GM18498 (cell line): ENCODE data around the gene C11orf97.

Experiments
- ATAC-seq: cut with Tn5 transposase; IDR thresholded peaks from one replicate; pipeline ENCODE4 v1.9.1; 2021; ENCODE audit warnings: mild to moderate bottlenecking, moderate library complexity; ENCODE audit not compliant: unreplicated experiment

Gene C11orf97

DNA sequence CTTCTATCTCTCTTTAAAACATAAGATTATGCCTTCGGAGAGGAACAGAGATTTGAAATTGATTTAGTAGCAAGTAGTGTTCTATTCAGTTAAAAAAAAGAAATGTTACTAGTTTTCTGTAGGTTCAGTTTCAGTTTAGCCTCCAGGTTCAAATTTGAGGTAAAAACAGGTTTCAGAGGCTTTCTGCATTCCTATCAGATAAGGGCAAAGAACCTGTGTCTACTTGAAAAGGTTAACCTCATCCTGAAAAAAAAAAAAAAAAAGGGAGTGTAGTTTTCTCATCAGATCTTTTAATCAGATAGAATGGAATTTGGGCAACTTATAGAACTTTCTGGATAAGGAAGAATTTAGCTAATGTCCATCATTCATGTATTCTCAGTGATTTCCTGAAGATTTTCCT is 12.1 kb downstream of the C11orf97 start:
- no peak for ATAC-seq

DNA sequence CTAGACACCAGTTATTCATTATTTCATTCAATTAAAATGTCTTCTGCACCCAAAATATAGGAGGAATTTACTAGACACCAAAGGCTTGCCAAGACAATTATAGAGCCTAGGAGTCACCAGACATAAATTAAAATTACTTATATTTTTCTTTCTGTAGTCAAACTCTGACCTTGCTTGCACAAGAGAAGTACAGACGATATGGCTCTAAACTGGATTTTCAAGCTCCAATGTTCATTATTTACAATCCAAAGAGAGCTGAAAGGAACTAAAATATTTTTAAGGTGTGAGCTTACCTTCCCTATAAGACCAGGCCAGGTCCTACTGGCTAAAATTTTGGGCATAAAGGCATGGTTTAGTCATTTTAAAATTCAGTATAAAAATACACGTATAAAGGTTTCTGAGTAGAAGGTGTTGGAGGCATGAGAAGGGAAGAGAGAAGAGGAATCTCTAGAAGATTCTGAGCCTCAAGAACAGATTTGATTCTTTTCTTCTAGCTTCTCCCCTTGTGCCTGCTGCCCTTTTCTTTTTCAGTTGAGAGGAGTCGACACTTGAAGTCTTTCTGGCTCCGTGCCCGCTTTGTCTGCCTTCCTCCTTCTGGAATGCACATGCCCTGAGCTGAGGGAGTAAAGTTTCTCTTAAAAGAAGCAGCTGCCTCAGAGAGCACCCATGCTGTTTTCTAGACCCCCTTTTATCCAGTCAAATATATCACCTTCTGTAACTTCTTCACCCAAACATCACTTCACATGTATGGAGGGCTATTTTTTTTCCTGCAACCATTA is 13.5 kb downstream of the C11orf97 start:
- no peak for ATAC-seq

DNA sequence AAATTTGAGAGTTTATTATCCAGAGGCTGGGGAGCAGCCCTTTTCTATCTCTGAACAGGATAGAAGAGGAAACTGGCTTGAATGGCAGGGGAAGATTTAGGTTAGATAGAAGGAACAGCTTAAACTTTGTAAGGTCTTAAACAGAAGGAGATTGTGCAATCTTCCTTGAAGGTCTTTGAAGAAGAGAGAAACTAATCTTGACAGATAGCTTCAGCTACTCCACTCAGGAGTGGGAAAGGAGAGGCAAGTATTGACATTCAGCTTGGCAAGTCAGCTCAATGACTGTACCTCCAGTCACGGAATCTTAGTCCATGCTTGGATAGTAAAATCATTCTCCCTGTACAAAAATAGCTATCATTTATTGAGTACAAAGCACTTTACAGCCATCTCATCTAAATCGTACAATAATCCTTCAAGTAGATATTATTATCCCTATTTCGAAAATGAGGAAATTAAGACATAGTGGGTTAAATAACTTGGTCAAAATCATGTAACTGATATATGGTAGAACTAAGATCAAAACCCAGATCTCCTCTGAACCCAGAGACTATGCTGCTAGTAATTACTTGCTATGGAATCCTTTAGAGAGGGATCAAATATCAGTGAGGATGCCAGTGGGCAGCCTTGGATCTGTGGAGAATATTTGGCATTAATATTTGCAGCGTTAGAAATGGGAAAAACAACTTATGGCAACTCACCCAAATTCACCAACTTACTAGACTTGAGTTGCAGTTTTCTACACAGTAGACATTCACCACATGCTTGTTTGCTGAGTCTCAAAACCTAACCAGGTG is 14.6 kb downstream of the C11orf97 start:
- ATAC-seq = no peak

DNA sequence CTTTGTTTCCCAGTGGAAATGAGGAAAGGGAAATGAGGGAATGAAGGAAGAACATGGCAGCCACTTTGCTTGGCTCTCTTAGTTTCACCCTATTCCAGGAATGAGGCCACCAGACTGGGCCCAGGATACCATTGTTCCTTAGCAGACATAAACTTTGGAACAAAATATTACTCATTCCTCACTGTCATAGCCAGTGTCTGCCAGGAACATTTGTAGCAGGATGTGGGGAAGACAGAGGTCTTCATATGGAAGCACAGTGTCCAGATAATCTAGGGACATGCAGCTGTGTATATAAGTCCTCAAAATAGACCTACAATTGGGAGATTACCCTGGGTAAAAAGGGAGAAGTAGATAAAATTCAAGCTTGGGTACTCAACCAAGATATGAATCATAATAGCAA is 16.3 kb downstream of the C11orf97 start:
- ATAC-seq = no peak

DNA sequence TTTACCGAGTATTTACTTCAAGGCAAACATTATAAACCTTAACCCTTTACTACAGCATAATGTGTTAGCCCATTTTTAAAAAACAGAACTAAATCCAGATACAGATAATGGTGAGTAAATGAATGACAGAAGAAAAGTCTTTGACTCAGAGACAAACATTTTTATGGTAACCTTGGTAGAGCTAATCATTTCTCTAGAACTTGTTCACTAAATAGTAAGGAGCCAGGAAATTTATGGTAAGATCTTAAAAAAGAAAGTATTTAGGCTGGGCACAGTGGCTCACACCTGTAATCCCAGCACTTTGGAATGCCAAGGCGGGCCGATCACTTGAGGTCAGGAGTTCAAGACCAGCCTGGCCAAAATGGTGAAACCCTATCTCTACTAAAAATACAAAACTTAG is 19.9 kb downstream of the C11orf97 start:
- ATAC-seq = no peak

DNA sequence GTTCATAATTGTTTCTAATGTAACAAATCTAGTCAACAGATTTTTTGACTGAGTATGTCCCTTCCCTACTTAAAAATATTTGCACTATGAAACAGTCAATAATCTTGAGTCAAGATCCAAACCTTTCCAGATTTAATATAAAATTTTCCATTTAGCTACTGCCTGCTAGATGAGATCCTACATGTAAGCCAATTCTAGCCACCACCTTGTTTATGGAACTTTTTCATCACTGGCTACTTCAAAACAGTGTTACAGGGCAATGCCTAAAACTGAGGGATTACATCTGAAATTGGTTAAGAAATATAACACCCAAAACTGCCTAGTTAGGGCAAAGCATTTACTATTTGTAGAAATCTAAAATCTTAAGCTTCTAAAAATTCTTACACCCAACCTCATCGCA is 20.9 kb downstream of the C11orf97 start:
- ATAC-seq = no peak

DNA sequence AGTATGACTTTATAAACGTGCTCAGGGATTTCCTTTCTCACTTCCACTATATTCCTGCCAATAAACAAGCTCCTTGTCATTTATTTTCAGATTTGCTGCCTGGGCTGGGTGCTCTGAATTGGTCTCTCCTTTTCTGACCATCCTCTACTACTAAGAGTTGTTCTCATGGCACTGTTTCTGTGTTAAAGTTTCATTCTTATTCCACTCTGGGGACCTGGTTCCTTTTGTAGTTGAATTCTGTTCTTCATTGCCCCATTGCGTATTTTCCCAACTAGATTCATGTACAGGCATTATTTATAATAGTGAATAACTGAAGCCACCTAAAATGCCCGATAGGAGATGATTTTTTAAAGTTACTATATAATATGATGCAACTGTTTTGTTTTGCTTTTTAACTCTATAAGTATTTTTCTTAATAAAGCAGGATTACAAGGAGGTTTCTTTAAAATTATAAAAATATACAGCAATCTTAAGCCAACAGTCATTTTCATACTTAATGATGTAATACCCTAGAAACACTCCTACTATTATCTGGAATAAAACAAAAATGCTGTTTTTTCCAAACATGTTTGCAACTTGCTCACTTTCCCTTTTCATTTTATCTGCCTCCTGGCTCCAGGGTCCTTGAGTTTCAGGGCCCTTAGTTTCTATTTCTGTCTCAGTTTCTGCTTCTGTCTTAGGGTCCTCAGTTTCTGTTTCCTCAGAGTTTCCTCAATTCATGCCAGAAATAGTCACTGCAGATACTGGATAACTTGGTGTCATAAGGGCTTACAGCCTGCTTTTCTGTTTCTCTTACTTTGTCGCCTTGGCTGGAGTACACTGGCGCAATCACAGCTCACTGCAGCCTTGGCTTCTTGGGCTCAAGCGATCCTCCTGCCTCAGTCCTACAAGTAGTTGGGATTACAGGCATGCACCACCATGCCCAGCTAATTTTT is 21.7 kb downstream of the C11orf97 start:
- ATAC-seq = no peak

DNA sequence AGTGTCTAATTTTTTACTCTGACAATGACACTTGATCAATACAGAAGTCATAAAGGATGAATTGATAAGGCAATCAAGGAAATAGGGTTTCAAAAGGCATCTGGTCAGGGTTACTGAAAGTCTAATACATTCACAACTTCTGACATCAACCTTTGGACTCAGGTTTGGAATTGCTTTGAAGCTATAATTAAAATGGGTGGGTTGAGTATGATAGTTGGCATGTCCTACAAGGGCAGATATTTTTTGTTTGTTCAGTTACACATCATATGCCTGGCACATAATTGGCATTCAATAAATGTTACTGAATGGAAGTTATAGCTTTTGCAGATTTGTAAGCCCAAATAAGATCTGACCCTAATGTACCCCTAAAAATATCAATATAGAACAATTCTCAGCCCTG is 24.1 kb downstream of the C11orf97 start:
- no peak for ATAC-seq

DNA sequence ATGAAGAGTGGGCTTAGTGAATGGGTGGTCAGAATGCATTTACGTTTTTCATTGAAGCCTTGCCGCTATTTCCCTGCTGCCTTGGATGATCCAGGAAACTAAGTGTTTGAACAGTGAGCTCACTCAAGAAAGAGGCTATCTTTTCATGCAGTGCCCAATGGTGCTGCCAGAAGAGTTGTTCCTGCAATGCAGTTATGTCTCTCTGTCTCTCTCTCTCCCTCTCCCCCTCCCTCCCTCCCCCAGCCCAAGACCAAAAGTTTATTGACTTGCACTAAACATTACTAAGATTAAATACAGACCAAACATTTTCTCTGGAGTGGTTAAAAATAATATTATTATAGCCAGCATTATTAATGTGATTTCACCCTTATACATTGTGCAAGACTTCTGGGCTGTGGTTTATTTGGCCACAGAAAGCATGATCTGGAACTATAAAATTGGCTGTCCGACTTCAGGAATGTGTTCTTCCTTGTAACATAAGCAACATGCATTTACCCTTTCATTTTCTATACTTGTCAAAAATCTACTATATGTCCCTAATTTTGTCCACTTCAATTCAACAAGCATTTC is 24.9 kb downstream of the C11orf97 start:
- ATAC-seq = no peak

GRCh38 chr11:94539420-94539819 is 27.2 kb downstream of the C11orf97 start:
- no peak for ATAC-seq

GRCh38 chr11:94543695-94544645 is 31.7 kb downstream of the C11orf97 start, which contains the start of gene FUT4:
FUT4 (plus strand) TSS chr11:94543921; CDS start chr11:94544134, 213 bp downstream.
- peak; percentile 89 for ATAC-seq

GRCh38 chr11:94544646-94545263 is 32.5 kb downstream of the C11orf97 start:
- no peak for ATAC-seq

- no peak for ATAC-seq
Measured at GRCh38 chr11:94545264-94546161, 33.3 kb downstream of the C11orf97 start.

DNA sequence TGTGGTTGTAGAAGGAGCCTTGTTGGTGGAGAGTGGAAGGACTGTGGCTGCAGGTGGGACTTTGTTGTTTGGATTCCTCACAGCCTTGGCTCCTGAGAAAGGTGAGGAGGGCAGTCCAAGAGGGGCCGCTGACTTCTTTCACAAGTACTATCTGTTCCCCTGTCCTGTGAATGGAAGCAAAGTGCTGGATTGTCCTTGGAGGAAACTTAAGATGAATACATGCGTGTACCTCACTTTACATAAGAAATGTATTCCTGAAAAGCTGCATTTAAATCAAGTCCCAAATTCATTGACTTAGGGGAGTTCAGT is 33.9 kb downstream of the C11orf97 start:
- no peak for ATAC-seq

DNA sequence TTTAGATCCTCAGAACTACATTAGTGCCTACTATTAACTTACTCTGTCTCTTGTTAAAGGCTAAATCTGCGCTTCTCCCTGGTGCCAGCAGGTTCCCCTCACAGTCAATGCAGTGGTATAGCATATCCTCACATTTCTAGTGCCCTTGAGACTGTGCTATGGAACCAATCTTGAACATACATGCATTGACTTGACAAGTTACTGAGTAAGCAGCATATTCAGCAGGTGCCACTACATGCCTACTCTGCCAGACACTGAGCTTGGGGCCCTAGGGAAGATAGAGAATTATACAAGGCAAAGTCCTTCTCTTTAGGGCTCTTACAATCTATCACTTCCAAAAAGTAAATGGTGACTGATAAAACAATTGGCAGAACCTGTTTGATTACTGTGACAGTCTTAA is 34.6 kb downstream of the C11orf97 start:
- ATAC-seq = no peak

- no peak for ATAC-seq
Measured at GRCh38 chr11:94549146-94549545, 36.9 kb downstream of the C11orf97 start.

DNA sequence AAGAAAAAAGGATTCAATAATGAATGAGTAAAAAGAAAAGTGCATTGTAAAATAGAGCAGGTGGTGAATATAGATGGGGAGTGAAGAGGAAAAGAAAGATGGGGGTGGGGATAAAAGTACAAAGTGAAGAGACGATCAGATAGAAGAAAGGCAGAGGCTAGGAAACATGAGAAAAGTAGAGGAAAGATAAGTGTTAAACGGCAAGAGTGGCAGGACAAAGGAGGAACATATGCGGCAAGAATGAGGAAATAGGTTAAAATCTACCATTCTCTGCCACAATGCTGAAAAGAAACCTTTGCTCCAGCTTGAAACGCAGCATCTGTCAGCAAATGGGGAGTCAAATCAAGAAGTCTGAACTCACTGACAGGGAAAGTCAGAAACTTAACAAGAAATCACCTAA is 38.3 kb downstream of the C11orf97 start:
- no peak for ATAC-seq

DNA sequence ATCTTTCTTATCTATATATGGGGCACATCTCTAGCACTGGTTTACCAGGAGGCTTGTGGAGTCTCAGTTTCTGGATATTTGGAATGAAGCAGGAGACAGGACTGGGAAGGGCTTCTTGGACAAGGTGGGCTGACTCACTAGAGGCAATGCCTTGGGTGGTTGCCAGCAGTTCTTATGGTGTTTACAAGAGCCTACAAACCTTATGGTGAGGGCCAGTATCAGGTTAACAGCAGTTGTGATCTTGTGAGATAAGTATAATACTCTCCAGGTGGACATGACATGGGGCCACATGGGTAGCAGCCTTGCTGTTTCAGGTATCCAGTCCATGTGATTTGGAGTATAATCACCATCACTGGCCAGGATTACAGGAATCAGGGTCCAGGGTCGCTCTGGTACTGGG is 41.7 kb downstream of the C11orf97 start:
- ATAC-seq = no peak
